ENCODE results near the gene PVALEF. TPM values are rescaled to one million over a fixed set of nuclear protein-coding genes. Genes with fewer than 3 reads are reported as not detected.
A peak's percentile ranks its signal among the peaks of the same experiment; 100 is the strongest.

PVALEF gene
- total and polyA plus RNA-seq, 2 of the 13 experiments (the other 11 are each of a cell fraction or from before 2014, with no cell fraction given) = 0.18 TPM

MicroRNAs within 50 kb of the gene (microRNA counts, 767-probe panel; counts per million panel counts)
- not detected for microRNA hsa-miR-1250
- 30,857 counts per million, percentile 10 among the panel's probes with 10 or more counts for microRNA hsa-miR-338-3p
- microRNA hsa-miR-338-5p = not detected
- not detected for microRNA hsa-miR-657

Small RNA genes within 50 kb of the gene (microRNA-seq; reads per million reads assigned to microRNA genes)
- 11.1 reads per million, percentile 47 among the genes with 10 or more reads in this experiment for gene MIR1250
- not detected for gene MIR3065
- not detected for gene MIR338
- not detected for gene MIR657

Small RNA genes within 50 kb of the gene (small RNA-seq; reads per million reads assigned to genes)
- 0 to 0.98 (median 0.10) reads per million in 3 experiments for gene MIR1250 (ENCODE audit: insufficient read depth in 2 of 3, insufficient read length in 3 of 3, low read depth in 2 of 3, low replicate concordance in 1 of 3)
- 6.4 to 1,860 (median 509) reads per million in 3 experiments for gene MIR3065 (ENCODE audit: insufficient read depth in 2 of 3, insufficient read length in 3 of 3, low read depth in 2 of 3, low replicate concordance in 1 of 3)
- 0 reads per million in 3 experiments for gene MIR657 (ENCODE audit: insufficient read depth in 2 of 3, insufficient read length in 3 of 3, low read depth in 2 of 3, low replicate concordance in 1 of 3)

Other genes starting within 250 kb of the PVALEF start
- gene CHMP6, start 173.7 kb upstream of the PVALEF start, total RNA-seq (2016; rRNA removed; fragmentation: Illumina TruSeq; extraction: Trizol) = 24.2 and 24.6 TPM in 2 replicates
- 11.1 and 17.7 TPM in 2 replicates for gene CHMP6, start 173.7 kb upstream of the PVALEF start, polyA plus RNA-seq (2011; rRNA removed)
- 16.3 and 22.5 TPM in 2 replicates for gene BAIAP2, start 130.4 kb upstream of the PVALEF start, total RNA-seq (2016; rRNA removed; fragmentation: Illumina TruSeq; extraction: Trizol)
- 24.0 and 29.8 TPM in 2 replicates for gene BAIAP2, start 130.4 kb upstream of the PVALEF start, polyA plus RNA-seq (2011; rRNA removed)
- 6.1 and 8.4 TPM in 2 replicates for gene AATK, start 714 bp downstream of the PVALEF start, total RNA-seq (2016; rRNA removed; fragmentation: Illumina TruSeq; extraction: Trizol)
- gene AATK, start 714 bp downstream of the PVALEF start, polyA plus RNA-seq (2011; rRNA removed) = 2.9 and 5.2 TPM in 2 replicates
- 11.1 and 16.8 TPM in 2 replicates for gene CEP131, start 57.5 kb downstream of the PVALEF start, total RNA-seq (2016; rRNA removed; fragmentation: Illumina TruSeq; extraction: Trizol)
- 5.0 and 5.6 TPM in 2 replicates for gene CEP131, start 57.5 kb downstream of the PVALEF start, polyA plus RNA-seq (2011; rRNA removed)
- 8.5 and 18.8 TPM in 2 replicates for gene TEPSIN, start 73.5 kb downstream of the PVALEF start, total RNA-seq (2016; rRNA removed; fragmentation: Illumina TruSeq; extraction: Trizol)
- 16.1 and 19.7 TPM in 2 replicates for gene TEPSIN, start 73.5 kb downstream of the PVALEF start, polyA plus RNA-seq (2011; rRNA removed)
- gene NDUFAF8, start 73.8 kb downstream of the PVALEF start, total RNA-seq (2016; rRNA removed; fragmentation: Illumina TruSeq; extraction: Trizol) = 213 and 233 TPM in 2 replicates
- 62.4 and 75.6 TPM in 2 replicates for gene NDUFAF8, start 73.8 kb downstream of the PVALEF start, polyA plus RNA-seq (2011; rRNA removed)
- gene SLC38A10, start 129.8 kb downstream of the PVALEF start, total RNA-seq (2016; rRNA removed; fragmentation: Illumina TruSeq; extraction: Trizol) = 23.0 and 55.8 TPM in 2 replicates
- gene SLC38A10, start 129.8 kb downstream of the PVALEF start, polyA plus RNA-seq (2011; rRNA removed) = 23.4 and 33.6 TPM in 2 replicates
- 0.94 and 1.7 TPM in 2 replicates for gene BAHCC1, start 229.9 kb downstream of the PVALEF start, total RNA-seq (2016; rRNA removed; fragmentation: Illumina TruSeq; extraction: Trizol)
- gene BAHCC1, start 229.9 kb downstream of the PVALEF start, polyA plus RNA-seq (2011; rRNA removed) = 1.4 TPM in 2 replicates